Measurements from ENCODE around the gene FNDC3B. TPM values are rescaled to one million over a fixed set of nuclear protein-coding genes. Genes with fewer than 3 reads are reported as not detected.
A peak's percentile ranks its signal among the peaks of the same experiment; 100 is the strongest.

The FNDC3B gene
- total and polyA plus RNA-seq, 9 of the 15 experiments (the other 6 are each of a cell fraction or from before 2014, with no cell fraction given) = 7.0 to 35.8 (median 16.2) TPM

GRCh38 chr3:172115787-172116186 lies 76.4 kb downstream of the FNDC3B start:
- Histone ChIP-seq H3K9me3 (replicated peaks; ENCODE audit: control insufficient read depth, insufficient read depth, low read depth, low read length) (no peaks in the 10 kb centered on the region), H3K27ac (ENCODE audit: extremely low read depth, low read depth, low read length) (no peak overlapping the region), H3K4me1 (replicated peaks in 1 of 2; ENCODE audit: control insufficient read depth in 2 of 2, insufficient read depth in 2 of 2, low read length in 2 of 2) (no peaks in the 10 kb centered on the region), H3K4me2 (ENCODE audit: insufficient read depth, low read length) (no peak overlapping the region), H2AFZ (ENCODE audit: low read depth, low read length) (no peak overlapping the region), H4K20me1 (replicated peaks; ENCODE audit: control insufficient read depth, insufficient read depth, low read length) (no peaks in the 10 kb centered on the region; the same call in 1 of the 2 replicates), H3K36me3 (ENCODE audit: control insufficient read depth, insufficient read depth, low read length) (peaks cover 68% of the 10 kb centered on the region; the same call in 2 of the 3 replicates), H3K27me3 (ENCODE audit: control insufficient read depth in 2 of 2, insufficient read depth in 2 of 2, low read length in 2 of 2) (no peaks in the 10 kb centered on the region), H3K4me3 (no peak overlapping the region), H3K9ac (ENCODE audit: insufficient read depth in 1 of 2, low read depth in 2 of 2, low read length in 2 of 2) (no peak overlapping the region), H3K79me2 (ENCODE audit: control insufficient read depth, insufficient read depth, low read length) (peaks cover 23% of the 10 kb centered on the region), H3K9me1 (ENCODE audit: control insufficient read depth, insufficient read depth, low read length) (no peaks in the 10 kb centered on the region)
- no peak for TF ChIP-seq POU5F1 (IDR thresholded peaks at IDR 0.05; ENCODE audit: borderline replicate concordance, low read depth, low read length, partially characterized antibody)
- TF ChIP-seq HDAC2 (IDR thresholded peaks at IDR 0.05) = no peak
- no peak for TF ChIP-seq SUPT5H (IDR thresholded peaks at IDR 0.05)
- no peak for DNase-seq (ENCODE audit: extremely low read depth in 1 of 4, low spot score in 3 of 4)
- BruUV-seq (replicated peaks) = no TSS peak
- FAIRE-seq = no peak
- ChIA-PET POLR2A (interaction anchor here (0.6 to 0.9 kb wide), 3 partner anchors 9 to 37 kb away, joined by 3 to 4 read pairs (median 3); no protein-coding TSS in a partner anchor), CTCF (ENCODE audit: low intra/inter-chr PET ratio) (no interaction called here)
- WGBS (ENCODE audit: insufficient coverage, low coverage, missing lambda C conversion rate) = 96% methylated on average over 4 of the region's 4 CpGs
- in situ Hi-C loops (cut with MboI) = no loop called here
- no peak for ATAC-seq
- intact Hi-C loops (cut with micrococcal nuclease) = no loop called here

DNA sequence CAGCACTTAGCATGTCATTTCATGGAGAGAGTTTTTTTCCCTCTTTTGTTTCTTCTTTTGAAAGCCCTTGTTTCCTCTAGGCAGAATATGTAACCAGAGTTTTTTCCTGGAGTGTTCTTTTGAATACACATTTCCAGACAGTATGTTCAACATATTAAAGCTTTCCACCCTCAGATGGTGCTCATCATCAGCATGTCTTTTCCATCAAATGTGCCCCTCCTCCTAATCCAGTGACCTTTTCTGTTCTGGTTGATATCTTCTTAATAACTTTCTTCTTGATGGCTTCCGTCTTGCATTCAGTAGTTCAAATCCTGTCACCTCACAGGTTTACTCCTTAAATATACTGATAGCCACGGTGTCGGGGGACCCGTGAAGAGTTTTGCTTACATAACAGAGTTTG lies 78.6 kb downstream of the FNDC3B start:
- no peaks in the 10 kb centered on the region for H3K4me1 ChIP-seq (replicated peaks in 1 of 2; ENCODE audit: control insufficient read depth in 2 of 2, insufficient read depth in 2 of 2, low read length in 2 of 2)
- BruUV-seq (replicated peaks) = no TSS peak
- H2AFZ ChIP-seq (ENCODE audit: low read depth, low read length) = no peak overlapping the region
- 98% methylated on average over 4 of the region's 4 CpGs for WGBS (ENCODE audit: insufficient coverage, low coverage, missing lambda C conversion rate)
- H3K9me3 ChIP-seq (replicated peaks; ENCODE audit: control insufficient read depth, insufficient read depth, low read depth, low read length) = no peaks in the 10 kb centered on the region
- no peak overlapping the region for H3K9ac ChIP-seq (ENCODE audit: insufficient read depth in 1 of 2, low read depth in 2 of 2, low read length in 2 of 2)
- no peaks in the 10 kb centered on the region; the same call in 1 of the 2 replicates for H4K20me1 ChIP-seq (replicated peaks; ENCODE audit: control insufficient read depth, insufficient read depth, low read length)
- no peaks in the 10 kb centered on the region for H3K9me1 ChIP-seq (ENCODE audit: control insufficient read depth, insufficient read depth, low read length)
- no peaks in the 10 kb centered on the region for H3K27me3 ChIP-seq (ENCODE audit: control insufficient read depth in 2 of 2, insufficient read depth in 2 of 2, low read length in 2 of 2)
- H3K4me2 ChIP-seq (ENCODE audit: insufficient read depth, low read length) = no peak overlapping the region
- peaks cover 3% of the 10 kb centered on the region; the same call in 1 of the 3 replicates for H3K79me2 ChIP-seq (ENCODE audit: control insufficient read depth, insufficient read depth, low read length)
- peak; percentile 15 for FAIRE-seq
- no peak for DNase-seq (ENCODE audit: extremely low read depth in 1 of 4, low spot score in 3 of 4)
- no peak for ATAC-seq
- H3K36me3 ChIP-seq (ENCODE audit: control insufficient read depth, insufficient read depth, low read length) = peaks cover 60% of the 10 kb centered on the region; the same call in 2 of the 3 replicates
- H3K27ac ChIP-seq (ENCODE audit: extremely low read depth, low read depth, low read length) = no peak overlapping the region
- POLR2A ChIA-PET = interaction anchor here (0.6 to 1.9 kb wide), 5 partner anchors 9 to 277 kb away, joined by 3 to 4 read pairs (median 4); no protein-coding TSS in a partner anchor
- CTCF ChIA-PET (ENCODE audit: low intra/inter-chr PET ratio) = no interaction called here
- intact Hi-C loops (cut with micrococcal nuclease) (no loop called here), in situ Hi-C loops (cut with MboI) (no loop called here)
- H3K4me3 ChIP-seq = no peak overlapping the region
- no peak for TF ChIP-seq BRD9 (IDR thresholded peaks at IDR 0.05; ENCODE audit: low read depth, partially characterized antibody)
- no peak for TF ChIP-seq ZNF668 (CRISPR knock-in tag; IDR thresholded peaks at IDR 0.05)
- no peak for TF ChIP-seq TEAD4 (IDR thresholded peaks at IDR 0.05; ENCODE audit: low read length)
- no peak for TF ChIP-seq TEAD4 (CRISPR knock-in tag; IDR thresholded peaks at IDR 0.05; ENCODE audit: borderline replicate concordance)
- no peak for TF ChIP-seq ZBTB8A (IDR thresholded peaks at IDR 0.05; ENCODE audit: partially characterized antibody)
- TF ChIP-seq CBFA2T3 (IDR thresholded peaks at IDR 0.05) = no peak
- no peak for TF ChIP-seq YY1 (IDR thresholded peaks at IDR 0.05; ENCODE audit: borderline replicate concordance in 1 of 3, control insufficient read depth in 1 of 3, extremely low read depth in 1 of 3, insufficient read depth in 3 of 3, insufficient read length in 1 of 3, insufficient replicate concordance in 2 of 3, low read depth in 1 of 3, low read length in 2 of 3)
- no peak for TF ChIP-seq KDM2B (CRISPR knock-in tag; IDR thresholded peaks at IDR 0.05)
- no peak for TF ChIP-seq MTA1 (IDR thresholded peaks at IDR 0.05; ENCODE audit: borderline replicate concordance)
- TF ChIP-seq, protein P1, sequence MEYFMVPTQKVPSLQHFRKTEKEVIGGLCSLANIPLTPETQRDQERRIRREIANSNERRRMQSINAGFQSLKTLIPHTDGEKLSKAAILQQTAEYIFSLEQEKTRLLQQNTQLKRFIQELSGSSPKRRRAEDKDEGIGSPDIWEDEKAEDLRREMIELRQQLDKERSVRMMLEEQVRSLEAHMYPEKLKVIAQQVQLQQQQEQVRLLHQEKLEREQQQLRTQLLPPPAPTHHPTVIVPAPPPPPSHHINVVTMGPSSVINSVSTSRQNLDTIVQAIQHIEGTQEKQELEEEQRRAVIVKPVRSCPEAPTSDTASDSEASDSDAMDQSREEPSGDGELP (CRISPR knock-in tag; IDR thresholded peaks at IDR 0.05; ENCODE audit: borderline replicate concordance) = no peak
- TF ChIP-seq MCM5 (IDR thresholded peaks at IDR 0.05; ENCODE audit: low read depth) = no peak
- TF ChIP-seq CXXC5 (CRISPR knock-in tag; IDR thresholded peaks at IDR 0.05) = no peak
- TF ChIP-seq MTA2 (IDR thresholded peaks at IDR 0.05; ENCODE audit: low read depth) = no peak
